A549 treated with AZD2906 at 1 μM for 4 hours (cell line): ENCODE results near the gene BEX5. TPM values are rescaled to one million over a fixed set of nuclear protein-coding genes. Genes with fewer than 3 reads are reported as not detected.

Experiments
- total RNA-seq: library from RNA; stranded (reverse); fragments of 200-300 nt; extraction: Qiagen RNA extraction; gene quantifications from 5 replicates; pipeline ENCODE4 v1.2.3, GENCODE V29; 2022

BEX5 gene
- not detected in 5 replicates for total RNA-seq

GRCh38 chrX:102155806-102156179 is at the start of gene BEX5:
BEX5 (minus strand) TSS chrX:102155977; CDS start chrX:102154265, 1,712 bp downstream.

GRCh38 chrX:102142274-102142673 is 13.5 kb downstream of the BEX5 start, which contains the start of gene TCEAL6:
TCEAL6 (minus strand) TSS chrX:102142481.

GRCh38 chrX:102125436-102125835 is 30.3 kb downstream of the BEX5 start, which contains the start of gene TCEAL2:
TCEAL2 (plus strand) TSS chrX:102125679; CDS start chrX:102126831, 1,152 bp downstream.

Other genes with a start within 250 kb of the BEX5 start
- gene ZMAT1, start 223.9 kb downstream of the BEX5 start, total RNA-seq = 0.01 to 0.07 TPM (median 0.03 TPM) in 5 replicates
- not detected in 5 replicates for gene TCEAL2, start 30.3 kb downstream of the BEX5 start, total RNA-seq
- not detected in 5 replicates for gene TCEAL6, start 13.5 kb downstream of the BEX5 start, total RNA-seq
- not detected in 5 replicates for gene TCP11X1, start 59.3 kb upstream of the BEX5 start, total RNA-seq
- gene NXF2, start 91.2 kb upstream of the BEX5 start, total RNA-seq = 0.03 TPM in 2 of 5 replicates, not detected in the others